GM23248 (cell line): Measurements from ENCODE around the gene CCDC34. TPM values are rescaled to one million over a fixed set of nuclear protein-coding genes. Genes with fewer than 3 reads are reported as not detected.
"Not testable (repeated sequence)": the region's sequence is repeated elsewhere in the genome, so short reads cannot be mapped to it uniquely, and the experiment has no call there.

Experiments
- DNase-seq: peaks from one replicate; pipeline ENCODE4 v3.0.0-alpha.2; 2015
- H2AFZ ChIP-seq: fragments of 200-600 bp; sonication (generic); 2 replicates; pipeline ENCODE4 v1.6.1; 2016; ENCODE audit warnings: antibody characterized with exemption
- H3F3A ChIP-seq: fragments of 200-600 bp; sonication (generic); 2 replicates; pipeline ENCODE4 v1.6.1; 2016; ENCODE audit warnings: mild to moderate bottlenecking, antibody characterized with exemption, mixed run types; ENCODE audit not compliant: insufficient read depth
- H3K27ac ChIP-seq: fragments of 200-600 bp; sonication (generic); 2 replicates; pipeline ENCODE4 v1.5.1; 2016; ENCODE audit warnings: mild to moderate bottlenecking
- H3K27me3 ChIP-seq: fragments of 200-600 bp; sonication (generic); replicated peaks from 2 replicates; pipeline ENCODE4 v1.6.1; 2016; ENCODE audit warnings: mild to moderate bottlenecking; ENCODE audit not compliant: insufficient read depth
- H3K36me3 ChIP-seq: fragments of 200-600 bp; sonication (generic); 2 replicates; pipeline ENCODE4 v1.6.1; 2016; ENCODE audit warnings: low read depth, mild to moderate bottlenecking
- H3K4me1 ChIP-seq: fragments of 200-600 bp; sonication (generic); 2 replicates; pipeline ENCODE4 v1.6.1; 2016; ENCODE audit warnings: mild to moderate bottlenecking; ENCODE audit not compliant: insufficient read depth
- H3K4me2 ChIP-seq: fragments of 200-600 bp; sonication (generic); one replicate; pipeline ENCODE4 v1.6.1; 2016; ENCODE audit warnings: mild to moderate bottlenecking; ENCODE audit not compliant: unreplicated experiment
- H3K4me3 ChIP-seq: fragments of 200-600 bp; sonication (generic); 2 replicates; pipeline ENCODE4 v1.5.1; 2016; ENCODE audit warnings: mild to moderate bottlenecking
- H3K79me2 ChIP-seq: fragments of 200-600 bp; sonication (generic); 2 replicates; pipeline ENCODE4 v1.6.1; 2016; ENCODE audit warnings: mild to moderate bottlenecking; ENCODE audit not compliant: insufficient read depth
- H3K9ac ChIP-seq: fragments of 200-600 bp; sonication (generic); 2 replicates; pipeline ENCODE4 v1.6.1; 2016; ENCODE audit warnings: mild to moderate bottlenecking
- H3K9me2 ChIP-seq: fragments of 200-600 bp; sonication (generic); 2 replicates; pipeline ENCODE4 v1.6.1; 2016; ENCODE audit warnings: mixed run types, mild to moderate bottlenecking, moderate library complexity; ENCODE audit not compliant: insufficient read depth
- H3K9me3 ChIP-seq: fragments of 200-600 bp; sonication (generic); one replicate; pipeline ENCODE4 v1.6.1; 2017; ENCODE audit warnings: low read depth
- H4K20me1 ChIP-seq: fragments of 200-600 bp; sonication (generic); 2 replicates; pipeline ENCODE4 v1.6.0; 2016; ENCODE audit not compliant: insufficient read depth
- EZH2 ChIP-seq: fragments of 200-600 bp; sonication (generic); IDR thresholded peaks from 2 replicates; pipeline ENCODE4 v1.6.1; 2018; ENCODE audit warnings: antibody characterized with exemption, mild to moderate bottlenecking; ENCODE audit not compliant: insufficient read depth, poor library complexity, severe bottlenecking
- EZH2phosphoT487 ChIP-seq: fragments of 200-600 bp; sonication (generic); IDR thresholded peaks from 2 replicates; pipeline ENCODE4 v1.6.1; 2018; ENCODE audit warnings: antibody characterized with exemption, moderate library complexity, mild to moderate bottlenecking, low read depth; ENCODE audit not compliant: insufficient read depth
- WGBS, 2 experiments: methylation state at CpG; one replicate each; pipeline ENCODE4 v1.1.6; 2015 to 2017; ENCODE audit warnings: low lambda C conversion rate in 2 of 2, low coverage in 1 of 2; ENCODE audit errors: missing lambda C conversion rate in 2 of 2; 5-methylcytosine and 5-hydroxymethylcytosine counted together
- in situ Hi-C: fragments of 300-500 bp; cut with MboI; formaldehyde crosslinking; loops from 2 replicates; pipeline ENCODE4 v1.15.0; 2020
- polyA plus RNA-seq: library from polyadenylated mRNA; unstranded; fragments of >200 nt; fragmentation: Nextera tagmentation; extraction: Ambion mirVana; gene quantifications from 2 replicates; pipeline ENCODE4 v1.2.1, GENCODE V29; 2016
- total RNA-seq: library from RNA; depleted of rRNA; stranded (reverse); fragments of >200 nt; shearing (Covaris generic); gene quantifications from 2 replicates; pipeline ENCODE4 v1.2.3, GENCODE V29; 2014

Gene CCDC34
- total and polyA plus RNA-seq, 2 experiments from 2014 or later: 5.7 to 7.8 TPM

GRCh38 chr11:27349919-27350318 is 13.1 kb downstream of the CCDC34 start:
- H3K9me3 ChIP-seq: no peaks in the 10 kb centered on the region
- 93 to 99% methylated on average over 2 of the region's 2 CpGs for WGBS, 2 experiments
- no peak for DNase-seq
- no peaks in the 10 kb centered on the region for H3K36me3 ChIP-seq
- H3F3A ChIP-seq: peaks cover 8% of the 10 kb centered on the region; the same call in 1 of the 2 replicates
- H2AFZ ChIP-seq: no peak overlapping the region
- H3K4me3 ChIP-seq: no peak overlapping the region
- no peak overlapping the region for H3K9ac ChIP-seq
- H3K27me3 ChIP-seq: no peaks in the 10 kb centered on the region
- no peak overlapping the region for H3K27ac ChIP-seq
- H4K20me1 ChIP-seq: no peaks in the 10 kb centered on the region
- H3K4me2 ChIP-seq: no peak overlapping the region
- H3K79me2 ChIP-seq: no peaks in the 10 kb centered on the region
- no peaks in the 10 kb centered on the region for H3K9me2 ChIP-seq
- in situ Hi-C loops: no loop called here
- TF ChIP-seq EZH2: no peak
- no peak for TF ChIP-seq EZH2phosphoT487
- H3K4me1 ChIP-seq: peaks cover 21% of the 10 kb centered on the region

- no peaks in the 10 kb centered on the region for H3F3A ChIP-seq
- no peak for DNase-seq
- no peak overlapping the region for H3K4me2 ChIP-seq
- no peak overlapping the region for H3K4me3 ChIP-seq
- H3K9ac ChIP-seq: no peak overlapping the region
- TF ChIP-seq EZH2phosphoT487: no peak
- no peaks in the 10 kb centered on the region for H3K9me2 ChIP-seq
- H3K27me3 ChIP-seq: no peaks in the 10 kb centered on the region
- WGBS, 2 experiments: 21 to 25% methylated on average over 3 of the region's 3 CpGs
- no peaks in the 10 kb centered on the region for H3K36me3 ChIP-seq
- H2AFZ ChIP-seq: peak overlapping the region; percentile 46; the same call in 1 of the 2 replicates
- H3K9me3 ChIP-seq: no peaks in the 10 kb centered on the region
- peaks cover 10% of the 10 kb centered on the region for H3K4me1 ChIP-seq
- no peaks in the 10 kb centered on the region for H4K20me1 ChIP-seq
- no peak overlapping the region for H3K27ac ChIP-seq
- in situ Hi-C loops: no loop called here
- no peaks in the 10 kb centered on the region for H3K79me2 ChIP-seq
Measured at GRCh38 chr11:27348340-27348873, 14.6 kb downstream of the CCDC34 start.

GRCh38 chr11:27347359-27348339 is 15.4 kb downstream of the CCDC34 start:
- DNase-seq: no peak
- H3F3A ChIP-seq: no peaks in the 10 kb centered on the region
- peaks cover 10% of the 10 kb centered on the region for H3K4me1 ChIP-seq
- in situ Hi-C loops: no loop called here
- no peaks in the 10 kb centered on the region for H3K27me3 ChIP-seq
- WGBS, 2 experiments: 48 to 57% methylated on average over 5 of the region's 5 CpGs
- no peaks in the 10 kb centered on the region for H3K9me3 ChIP-seq
- TF ChIP-seq EZH2 (no peak), EZH2phosphoT487 (no peak)
- H3K36me3 ChIP-seq: no peaks in the 10 kb centered on the region
- no peak overlapping the region for H3K27ac ChIP-seq
- H3K4me3 ChIP-seq: no peak overlapping the region
- no peaks in the 10 kb centered on the region for H3K79me2 ChIP-seq
- H3K4me2 ChIP-seq: no peak overlapping the region
- H4K20me1 ChIP-seq: no peaks in the 10 kb centered on the region
- H3K9ac ChIP-seq: no peak overlapping the region
- peak overlapping the region; percentile 46 for H2AFZ ChIP-seq
- H3K9me2 ChIP-seq: no peaks in the 10 kb centered on the region

GRCh38 chr11:27339941-27340340 is 23.1 kb downstream of the CCDC34 start:
- H3K36me3 ChIP-seq: no peaks in the 10 kb centered on the region; the same call in 1 of the 2 replicates
- no peaks in the 10 kb centered on the region for H3K9me2 ChIP-seq
- H3K27ac ChIP-seq: no peak overlapping the region
- no peaks in the 10 kb centered on the region for H3K9me3 ChIP-seq
- H3K9ac ChIP-seq: no peak overlapping the region
- H3K27me3 ChIP-seq: no peaks in the 10 kb centered on the region
- DNase-seq: no peak
- TF ChIP-seq EZH2phosphoT487: no peak
- TF ChIP-seq EZH2: no peak
- H2AFZ ChIP-seq: no peak overlapping the region
- H3K4me1 ChIP-seq: no peaks in the 10 kb centered on the region
- 60 to 65% methylated on average over 3 of the region's 3 CpGs for WGBS, 2 experiments
- in situ Hi-C loops: no loop called here
- no peaks in the 10 kb centered on the region for H4K20me1 ChIP-seq
- no peak overlapping the region for H3K4me2 ChIP-seq
- no peaks in the 10 kb centered on the region for H3K79me2 ChIP-seq
- H3F3A ChIP-seq: 0 out of 2 replicates have a peak, but pooled peaks cover 4% of the 10 kb centered on the region
- no peak overlapping the region for H3K4me3 ChIP-seq

- H3K4me3 ChIP-seq, H3F3A ChIP-seq, H3K4me2 ChIP-seq, DNase-seq, H3K79me2 ChIP-seq, H3K27me3 ChIP-seq, H4K20me1 ChIP-seq, in situ Hi-C loops, H3K36me3 ChIP-seq, H2AFZ ChIP-seq, H3K27ac ChIP-seq, H3K9me3 ChIP-seq, H3K9ac ChIP-seq, H3K9me2 ChIP-seq: not testable (repeated sequence)
- WGBS, 2 experiments: 84 to 95% methylated on average over 3 to 4 of the region's 4 CpGs
- H3K4me1 ChIP-seq: peaks cover 19% of the 10 kb centered on the region
Measured at GRCh38 chr11:27334764-27335163, 28.3 kb downstream of the CCDC34 start.
